Activated CD8-positive, alpha-beta memory T cell treated with anti-CD3 and anti-CD28 coated beads, Interleukin-2, amount 50 U/mL, for 24 hours (primary cell): ENCODE results near the gene CREB3.

ENCODE experiments used
- DNase-seq: peaks from one replicate; pipeline ENCODE4 v3.0.0-alpha.2; 2020; ENCODE audit errors: extremely low read depth

CREB3 gene

GRCh38 chr9:35776018-35776417 is 43.6 kb downstream of the CREB3 start:
- DNase-seq, result no peak

GRCh38 chr9:35778496-35778895 is 46.0 kb downstream of the CREB3 start:
- DNase-seq, result no peak

GRCh38 chr9:35781066-35781465 is 48.6 kb downstream of the CREB3 start:
- DNase-seq, result no peak

GRCh38 chr9:35783418-35783817 is 51.0 kb downstream of the CREB3 start:
- no peak for DNase-seq
